Smooth muscle cell (in vitro differentiated cells): ENCODE measurements around the gene E2F6. TPM values are rescaled to one million over a fixed set of nuclear protein-coding genes. Genes with fewer than 3 reads are reported as not detected.

ENCODE experiments used
- DNase-seq: peaks from one replicate; lab custom pipeline; 2025; ENCODE audit not compliant: unreplicated experiment; lab: John Stamatoyannopoulos, UW
- H2AFZ ChIP-seq: fragments of 200-600 bp; sonication (generic); 2 replicates; pipeline ENCODE4 v1.6.0; 2016; ENCODE audit warnings: antibody characterized with exemption, low read depth, mild to moderate bottlenecking
- H3F3A ChIP-seq: fragments of 200-600 bp; sonication (generic); 2 replicates; pipeline ENCODE4 v1.6.0; 2017; ENCODE audit warnings: antibody characterized with exemption, low read depth
- H3K27ac ChIP-seq: fragments of 200-600 bp; sonication (generic); 2 replicates; pipeline ENCODE4 v1.5.1; 2016; ENCODE audit warnings: low read depth, mild to moderate bottlenecking
- H3K27me3 ChIP-seq: fragments of 200-600 bp; sonication (generic); 2 replicates; pipeline ENCODE4 v1.6.1; 2016; ENCODE audit warnings: low read depth, mild to moderate bottlenecking
- H3K36me3 ChIP-seq: fragments of 200-600 bp; sonication (generic); 2 replicates; pipeline ENCODE4 v1.5.1; 2016; ENCODE audit warnings: low read depth
- H3K4me1 ChIP-seq: fragments of 200-600 bp; sonication (generic); 2 replicates; pipeline ENCODE4 v1.5.1; 2016; ENCODE audit warnings: low read depth
- H3K4me2 ChIP-seq: fragments of 200-600 bp; sonication (generic); 2 replicates; pipeline ENCODE4 v1.6.0; 2016; ENCODE audit warnings: mild to moderate bottlenecking
- H3K4me3 ChIP-seq: fragments of 200-600 bp; sonication (generic); 2 replicates; pipeline ENCODE4 v1.5.1; 2016; ENCODE audit warnings: mild to moderate bottlenecking
- H3K79me2 ChIP-seq: fragments of 200-600 bp; sonication (generic); 2 replicates; pipeline ENCODE4 v1.6.0; 2016; ENCODE audit warnings: low read depth, mild to moderate bottlenecking
- H3K9ac ChIP-seq: fragments of 200-600 bp; sonication (generic); 2 replicates; pipeline ENCODE4 v1.6.0; 2016; ENCODE audit warnings: low read depth
- H3K9me3 ChIP-seq: fragments of 200-600 bp; sonication (generic); replicated peaks from 2 replicates; pipeline ENCODE4 v1.5.1; 2016; ENCODE audit warnings: low read depth
- H4K20me1 ChIP-seq: fragments of 200-600 bp; sonication (generic); 2 replicates; pipeline ENCODE4 v1.6.0; 2016; ENCODE audit warnings: low read depth
- CTCF ChIP-seq: fragments of 200-600 bp; sonication (generic); IDR thresholded peaks from 2 replicates; pipeline ENCODE4 v1.5.1; 2017; ENCODE audit warnings: borderline replicate concordance, mild to moderate bottlenecking, antibody characterized with exemption; ENCODE audit not compliant: insufficient read depth, poor library complexity, severe bottlenecking
- WGBS: methylation state at CpG from one replicate; pipeline ENCODE4 v1.1.7; 2016; ENCODE audit warnings: low lambda C conversion rate; 5-methylcytosine and 5-hydroxymethylcytosine counted together
- polyA plus RNA-seq: library from polyadenylated mRNA; unstranded; fragments of >200 nt; fragmentation: Nextera tagmentation; extraction: Ambion mirVana; gene quantifications from 2 replicates; pipeline ENCODE4 v1.2.1, GENCODE V29; 2016
- total RNA-seq: library from RNA; depleted of rRNA; stranded (reverse); fragments of >200 nt; gene quantifications from 2 replicates; pipeline ENCODE4 v1.2.3, GENCODE V29; 2014

E2F6 gene
- total and polyA plus RNA-seq, 2 experiments from 2014 or later: 17.5 to 18.0 TPM

DNA sequence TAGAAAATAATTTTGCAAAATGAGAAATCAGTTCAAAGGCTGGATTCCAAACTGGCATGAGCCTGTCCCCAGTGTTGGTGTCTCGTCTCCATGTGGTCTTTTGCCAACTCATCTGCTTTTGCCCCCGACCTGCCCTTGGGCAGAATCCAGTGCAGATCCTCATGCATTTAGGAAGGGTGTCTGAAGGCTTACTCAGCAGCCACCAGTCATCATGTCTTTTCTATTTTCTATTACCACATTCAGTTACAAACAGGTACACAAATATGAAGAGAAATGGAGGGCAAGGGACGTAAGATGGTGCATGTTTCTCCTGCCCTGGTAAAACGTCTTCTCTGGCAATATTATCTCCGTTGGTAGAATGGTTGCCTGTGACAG lies 43.5 kb downstream of the E2F6 start:
- WGBS: 88% methylated on average over 5 of the region's 5 CpGs
- Histone ChIP-seq H3K27ac (no peak overlapping the region), H3K9ac (no peak overlapping the region), H3K27me3 (no peaks in the 10 kb centered on the region), H3K4me2 (no peak overlapping the region), H2AFZ (no peak overlapping the region), H3K9me3 (no peaks in the 10 kb centered on the region), H3K4me1 (no peaks in the 10 kb centered on the region), H3K4me3 (no peak overlapping the region), H4K20me1 (no peaks in the 10 kb centered on the region), H3F3A (no peaks in the 10 kb centered on the region), H3K36me3 (no peaks in the 10 kb centered on the region), H3K79me2 (no peaks in the 10 kb centered on the region)
- no peak for DNase-seq
- no peak for TF ChIP-seq CTCF

- Histone ChIP-seq H4K20me1 (no peaks in the 10 kb centered on the region), H3K9ac (no peak overlapping the region), H3K4me2 (no peak overlapping the region), H3K4me1 (no peaks in the 10 kb centered on the region), H3F3A (no peaks in the 10 kb centered on the region), H3K27ac (no peak overlapping the region), H3K79me2 (no peaks in the 10 kb centered on the region), H3K9me3 (no peaks in the 10 kb centered on the region), H3K36me3 (no peaks in the 10 kb centered on the region), H2AFZ (no peak overlapping the region), H3K27me3 (no peaks in the 10 kb centered on the region), H3K4me3 (no peak overlapping the region)
- TF ChIP-seq CTCF: no peak
- no peak for DNase-seq
- 89% methylated on average over 7 of the region's 7 CpGs for WGBS
Observed at GRCh38 chr2:11421863-11422490, 44.0 kb downstream of the E2F6 start.

- DNase-seq: no peak
- Histone ChIP-seq H3K27me3 (no peaks in the 10 kb centered on the region), H3F3A (no peaks in the 10 kb centered on the region), H3K4me1 (no peaks in the 10 kb centered on the region), H2AFZ (no peak overlapping the region), H3K4me3 (no peak overlapping the region), H3K79me2 (no peaks in the 10 kb centered on the region), H3K36me3 (no peaks in the 10 kb centered on the region), H3K9ac (no peak overlapping the region), H3K9me3 (no peaks in the 10 kb centered on the region), H3K27ac (no peak overlapping the region), H4K20me1 (no peaks in the 10 kb centered on the region), H3K4me2 (no peak overlapping the region)
- WGBS: 88% methylated on average over 9 of the region's 9 CpGs
- TF ChIP-seq CTCF: no peak
Observed at GRCh38 chr2:11420671-11421070, 45.3 kb downstream of the E2F6 start.

DNA sequence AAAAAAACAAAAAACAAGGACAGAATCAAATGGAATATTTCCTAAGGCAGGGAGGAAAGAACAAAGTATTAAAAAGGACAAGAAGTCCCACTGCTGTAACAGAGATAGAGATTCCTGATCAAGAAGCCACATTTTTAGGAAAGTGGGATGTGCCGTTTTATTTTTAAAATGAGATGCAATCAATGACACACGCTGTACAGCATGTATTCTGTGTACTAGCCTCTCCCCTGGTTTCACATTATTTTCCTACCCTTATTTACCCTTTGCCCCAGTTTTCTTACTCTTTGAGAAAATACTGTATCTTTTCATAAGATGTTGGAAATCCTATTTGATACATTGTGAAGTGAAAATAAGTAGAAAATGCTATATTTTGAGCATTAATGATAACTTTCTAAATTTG lies 45.8 kb downstream of the E2F6 start:
- Histone ChIP-seq H3K27ac (no peak overlapping the region), H3K9me3 (no peaks in the 10 kb centered on the region), H3K4me1 (no peaks in the 10 kb centered on the region), H4K20me1 (no peaks in the 10 kb centered on the region), H3K36me3 (no peaks in the 10 kb centered on the region), H3F3A (no peaks in the 10 kb centered on the region), H3K79me2 (no peaks in the 10 kb centered on the region), H3K4me2 (peak overlapping the region; percentile 57), H3K27me3 (no peaks in the 10 kb centered on the region), H3K9ac (no peak overlapping the region), H2AFZ (peak overlapping the region; percentile 28), H3K4me3 (no peak overlapping the region)
- WGBS: 85% methylated on average over 2 of the region's 2 CpGs
- no peak for TF ChIP-seq CTCF
- DNase-seq: no peak
